T-helper 17 cell (primary cell): ENCODE measurements around the gene KRTAP25-1. TPM values are rescaled to one million over a fixed set of nuclear protein-coding genes. Genes with fewer than 3 reads are reported as not detected.

Source experiments
- ATAC-seq: fragments of 150-1000 bp; cut with Tn5 transposase; 2 replicates; pipeline ENCODE4 v1.10.0; 2021; ENCODE audit warnings: mild to moderate bottlenecking, moderate library complexity
- DNase-seq, 3 donors: peaks; one replicate each; pipeline versions ENCODE4 v3.0.0 to v3.0.0-alpha.2; 2020 to 2021
- H3K9me3 ChIP-seq: one replicate; pipeline ENCODE4 v1.7.0; 2013; ENCODE audit warnings: low read length, mild to moderate bottlenecking; ENCODE audit not compliant: control insufficient read depth, poor library complexity, severe bottlenecking
- H3K27ac Mint-ChIP-seq: one replicate; pipeline ENCODE4 v1.8.0; 2022; ENCODE audit warnings: mild to moderate bottlenecking, moderate library complexity, mixed read lengths
- H3K27me3 Mint-ChIP-seq: one replicate; pipeline ENCODE4 v1.8.0; 2022; ENCODE audit warnings: mixed read lengths
- H3K36me3 Mint-ChIP-seq: one replicate; pipeline ENCODE4 v1.8.0; 2022; ENCODE audit warnings: low read depth, mixed read lengths
- H3K4me1 Mint-ChIP-seq: one replicate; pipeline ENCODE4 v1.8.0; 2022; ENCODE audit warnings: mild to moderate bottlenecking, mixed read lengths
- H3K4me3 Mint-ChIP-seq: one replicate; pipeline ENCODE4 v1.8.0; 2022; ENCODE audit warnings: mild to moderate bottlenecking, moderate library complexity, mixed read lengths
- total RNA-seq, 4 donors: library from RNA in 2 of 4; stranded (reverse) in 2 of 4; gene quantifications; one replicate each; pipeline ENCODE4 v1.2.3 and lab custom pipeline; 2022 to 2026

KRTAP25-1 gene
- total RNA-seq, 2 donors from 2014 or later = not detected

GRCh38 chr21:30271611-30272010 is 17.7 kb downstream of the KRTAP25-1 start:
- DNase-seq (no peak), ATAC-seq (no peak)
- Mint-ChIP-seq H3K36me3 (no peaks in the 10 kb centered on the region), H3K27me3 (no peaks in the 10 kb centered on the region), H3K4me1 (no peaks in the 10 kb centered on the region), H3K27ac (no peak overlapping the region), H3K4me3 (no peak overlapping the region)
- H3K9me3 ChIP-seq = no peaks in the 10 kb centered on the region

- H3K4me1 Mint-ChIP-seq = no peaks in the 10 kb centered on the region
- H3K27me3 Mint-ChIP-seq = no peaks in the 10 kb centered on the region
- H3K27ac Mint-ChIP-seq = no peak overlapping the region
- H3K36me3 Mint-ChIP-seq = no peaks in the 10 kb centered on the region
- ATAC-seq = no peak
- no peak for DNase-seq
- no peaks in the 10 kb centered on the region for H3K9me3 ChIP-seq
- H3K4me3 Mint-ChIP-seq = no peak overlapping the region
These were observed 18.2 kb downstream of the KRTAP25-1 start for GRCh38 chr21:30271156-30271555.

GRCh38 chr21:30269803-30270530 is 19.3 kb downstream of the KRTAP25-1 start:
- H3K27me3 Mint-ChIP-seq = no peaks in the 10 kb centered on the region
- no peaks in the 10 kb centered on the region for H3K36me3 Mint-ChIP-seq
- ATAC-seq = no peak

DNA sequence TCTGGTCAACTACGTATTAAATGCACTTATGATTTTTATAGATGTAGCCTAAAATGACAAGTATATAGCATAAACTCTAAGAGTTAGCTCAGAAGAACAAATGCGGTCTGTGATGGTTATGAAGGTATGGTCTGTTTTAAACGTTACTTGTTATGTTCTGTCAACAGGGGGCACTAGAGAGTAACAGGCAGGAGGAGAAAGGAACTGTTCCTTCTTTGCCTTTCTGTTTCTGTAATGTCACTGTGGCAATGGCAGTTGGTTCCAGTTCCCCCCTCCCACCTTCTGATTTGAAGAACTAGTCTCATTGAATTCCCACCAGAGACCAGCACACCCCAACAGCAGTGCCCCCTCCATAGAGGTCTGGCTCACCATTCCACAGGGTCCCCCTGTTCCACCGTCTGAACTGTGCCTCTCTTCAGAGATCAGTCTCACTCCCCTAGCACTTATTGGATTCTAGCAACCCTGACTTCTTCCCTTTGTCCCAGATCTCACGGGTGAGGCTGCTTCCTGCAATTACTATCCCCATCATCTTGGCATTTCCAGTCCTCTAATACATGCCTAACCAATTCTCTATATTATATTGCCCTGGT is 20.6 kb downstream of the KRTAP25-1 start:
- no peaks in the 10 kb centered on the region for H3K9me3 ChIP-seq
- no peak for DNase-seq
- Mint-ChIP-seq H3K27ac (no peak overlapping the region), H3K4me3 (no peak overlapping the region), H3K36me3 (no peaks in the 10 kb centered on the region), H3K27me3 (no peaks in the 10 kb centered on the region), H3K4me1 (no peaks in the 10 kb centered on the region)
- no peak for ATAC-seq

More at GRCh38 chr21:30269803-30270530, 19.3 kb downstream of the KRTAP25-1 start:
- H3K4me1 Mint-ChIP-seq = no peaks in the 10 kb centered on the region
- H3K4me3 Mint-ChIP-seq = no peak overlapping the region
- no peak overlapping the region for H3K27ac Mint-ChIP-seq
- H3K9me3 ChIP-seq = no peaks in the 10 kb centered on the region
- no peak for DNase-seq

GRCh38 chr21:30257773-30258172 is 31.5 kb downstream of the KRTAP25-1 start:
- ATAC-seq (no peak), DNase-seq (no peak)
- Mint-ChIP-seq H3K27me3 (no peaks in the 10 kb centered on the region), H3K36me3 (no peaks in the 10 kb centered on the region), H3K4me3 (no peak overlapping the region), H3K27ac (no peak overlapping the region), H3K4me1 (no peaks in the 10 kb centered on the region)
- H3K9me3 ChIP-seq = no peaks in the 10 kb centered on the region

DNA sequence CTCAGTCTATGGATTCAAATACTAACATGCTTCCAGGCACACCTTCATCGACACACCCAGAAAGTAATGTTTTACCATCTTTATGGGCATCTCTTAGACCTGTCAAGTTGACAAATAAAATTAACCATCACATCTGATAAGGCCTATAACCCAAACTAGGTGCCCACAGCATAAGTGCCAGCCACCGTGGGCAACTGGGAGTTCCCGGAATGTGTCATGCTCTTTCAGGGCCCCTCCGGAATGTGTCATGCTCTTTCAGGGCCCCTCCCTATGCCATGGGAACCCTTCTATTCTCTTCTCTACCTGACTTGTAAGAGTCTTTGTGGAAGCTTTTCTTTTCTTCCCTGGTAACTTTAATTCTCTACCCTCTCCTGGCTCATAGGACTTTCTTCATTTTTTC is 33.2 kb downstream of the KRTAP25-1 start:
- no peak overlapping the region for H3K27ac Mint-ChIP-seq
- no peaks in the 10 kb centered on the region for H3K9me3 ChIP-seq
- no peak for DNase-seq
- no peak overlapping the region for H3K4me3 Mint-ChIP-seq
- H3K36me3 Mint-ChIP-seq = no peaks in the 10 kb centered on the region
- no peaks in the 10 kb centered on the region for H3K27me3 Mint-ChIP-seq
- H3K4me1 Mint-ChIP-seq = no peaks in the 10 kb centered on the region
- ATAC-seq = no peak

DNA sequence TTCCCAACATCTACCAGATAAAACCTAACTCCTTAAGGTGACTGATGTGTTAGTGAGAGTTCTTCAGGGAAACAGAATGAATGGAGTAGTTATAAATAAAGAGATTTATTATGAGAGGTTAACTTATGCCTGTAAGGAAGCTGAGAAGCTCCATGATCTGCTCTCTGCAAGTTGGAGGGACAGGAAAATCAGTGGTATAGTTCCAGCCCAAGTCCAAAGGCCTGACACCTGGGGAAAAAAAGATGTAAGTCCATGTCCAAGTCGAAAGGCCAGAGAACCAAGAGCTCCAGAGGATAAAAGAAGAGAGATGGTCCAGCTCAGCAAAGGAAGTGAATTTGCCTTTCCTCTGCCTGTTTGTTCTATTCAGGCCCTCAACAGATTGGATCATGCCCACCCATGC is 33.6 kb downstream of the KRTAP25-1 start:
- ATAC-seq = no peak
- Mint-ChIP-seq H3K4me1 (no peaks in the 10 kb centered on the region), H3K4me3 (no peak overlapping the region), H3K27ac (no peak overlapping the region), H3K36me3 (no peaks in the 10 kb centered on the region), H3K27me3 (no peaks in the 10 kb centered on the region)
- no peak for DNase-seq
- H3K9me3 ChIP-seq = no peaks in the 10 kb centered on the region

DNA sequence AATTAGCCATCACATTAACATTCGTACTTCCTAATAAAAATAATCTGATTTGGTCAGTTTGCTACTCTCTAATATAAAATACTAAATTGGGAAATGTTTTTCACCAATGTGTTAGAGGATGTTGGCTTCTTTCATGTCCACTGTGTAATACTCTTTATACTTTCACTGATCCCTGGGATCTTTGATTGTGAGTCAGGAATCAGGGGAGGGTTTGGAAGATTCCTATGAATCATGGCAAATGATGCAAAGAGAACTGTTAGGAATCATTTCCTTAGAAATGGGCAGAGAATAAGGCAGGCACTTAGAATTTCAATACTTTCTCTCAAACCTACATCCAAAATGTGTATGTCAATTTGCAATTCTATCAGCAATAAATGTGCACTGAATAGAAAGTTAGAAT is 37.5 kb downstream of the KRTAP25-1 start:
- DNase-seq (no peak), ATAC-seq (no peak)
- no peak overlapping the region for H3K27ac Mint-ChIP-seq
- H3K36me3 Mint-ChIP-seq = no peaks in the 10 kb centered on the region
- H3K9me3 ChIP-seq = no peaks in the 10 kb centered on the region
- H3K27me3 Mint-ChIP-seq = peaks cover 4% of the 10 kb centered on the region
- H3K4me1 Mint-ChIP-seq = no peaks in the 10 kb centered on the region
- no peak overlapping the region for H3K4me3 Mint-ChIP-seq

- Mint-ChIP-seq H3K4me3 (no peak overlapping the region), H3K27ac (no peak overlapping the region), H3K27me3 (peaks cover 4% of the 10 kb centered on the region), H3K4me1 (no peaks in the 10 kb centered on the region), H3K36me3 (no peaks in the 10 kb centered on the region)
- ATAC-seq = no peak
- no peak for DNase-seq
- H3K9me3 ChIP-seq = no peaks in the 10 kb centered on the region
These were observed 39.4 kb downstream of the KRTAP25-1 start for GRCh38 chr21:30249936-30250335.

DNA sequence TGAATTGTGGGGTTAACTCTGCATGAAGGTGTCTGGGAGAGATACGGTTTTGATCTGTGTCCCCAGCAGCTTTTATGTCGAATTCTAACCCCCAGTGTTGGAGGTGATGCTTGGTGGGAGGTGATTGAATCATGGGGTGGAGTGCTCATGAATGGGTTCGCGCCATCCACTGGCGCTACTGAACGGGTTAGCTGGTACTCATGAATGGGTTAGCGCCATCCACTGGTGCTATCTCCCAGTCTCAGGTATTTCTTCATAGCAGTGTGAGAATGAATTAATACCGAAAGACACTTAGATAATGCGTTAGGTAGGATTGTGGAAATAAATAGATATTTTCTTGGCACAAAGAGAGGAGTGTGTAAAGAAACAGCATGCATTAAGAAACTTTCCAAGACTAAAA is 40.5 kb downstream of the KRTAP25-1 start:
- Mint-ChIP-seq H3K36me3 (no peaks in the 10 kb centered on the region), H3K27ac (no peak overlapping the region), H3K27me3 (peaks cover 12% of the 10 kb centered on the region), H3K4me1 (no peaks in the 10 kb centered on the region), H3K4me3 (no peak overlapping the region)
- DNase-seq (no peak), ATAC-seq (no peak)
- H3K9me3 ChIP-seq = no peaks in the 10 kb centered on the region

DNA sequence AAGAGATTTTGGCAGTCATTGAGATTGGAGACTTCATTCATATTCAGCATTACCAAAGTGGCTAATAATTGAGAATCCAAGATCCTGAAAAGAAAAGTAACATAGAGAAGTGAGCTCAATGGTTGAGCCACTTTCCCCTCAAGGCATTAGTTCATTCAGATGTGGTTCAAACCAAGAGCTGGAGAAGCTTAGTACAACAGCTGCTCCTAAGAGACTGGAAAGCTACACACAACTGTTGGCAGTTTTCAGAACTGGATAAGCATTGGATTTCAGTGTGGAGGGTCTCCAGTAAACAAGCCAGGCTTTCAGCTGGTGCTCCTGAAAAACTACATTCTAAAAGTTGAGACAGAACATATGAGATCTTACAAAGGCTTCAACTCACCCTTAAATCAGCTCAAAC is 44.3 kb downstream of the KRTAP25-1 start:
- no peak for DNase-seq
- H3K9me3 ChIP-seq = no peaks in the 10 kb centered on the region
- ATAC-seq = no peak
- no peak overlapping the region for H3K4me3 Mint-ChIP-seq
- no peaks in the 10 kb centered on the region for H3K4me1 Mint-ChIP-seq
- H3K36me3 Mint-ChIP-seq = no peaks in the 10 kb centered on the region
- H3K27ac Mint-ChIP-seq = no peak overlapping the region
- peaks cover 22% of the 10 kb centered on the region for H3K27me3 Mint-ChIP-seq

GRCh38 chr21:30243691-30244090 is 45.6 kb downstream of the KRTAP25-1 start:
- Mint-ChIP-seq H3K4me1 (no peaks in the 10 kb centered on the region), H3K36me3 (no peaks in the 10 kb centered on the region), H3K27ac (no peak overlapping the region), H3K27me3 (peaks cover 19% of the 10 kb centered on the region), H3K4me3 (no peak overlapping the region)
- ATAC-seq = no peak
- no peak for DNase-seq
- no peaks in the 10 kb centered on the region for H3K9me3 ChIP-seq

DNA sequence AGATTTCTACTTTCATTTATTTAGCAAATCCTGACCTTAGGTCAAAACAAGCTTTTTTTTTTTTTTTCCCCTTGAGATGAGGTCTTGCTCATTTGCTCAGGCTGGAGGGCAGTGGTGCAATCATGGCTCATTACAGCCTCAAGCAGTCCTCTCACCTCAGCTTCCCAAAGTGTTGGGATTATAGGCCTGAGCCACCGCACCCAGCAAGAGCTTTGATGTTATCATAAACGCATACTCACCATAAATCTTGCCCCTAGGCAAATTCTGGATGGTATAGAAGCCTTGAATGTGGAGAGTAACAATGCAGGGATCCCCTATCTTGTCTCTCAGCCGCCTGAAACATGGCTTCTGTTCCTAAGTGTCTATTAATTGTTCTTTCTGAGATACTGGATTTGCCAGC is 48.7 kb downstream of the KRTAP25-1 start:
- H3K27me3 Mint-ChIP-seq = peaks cover 17% of the 10 kb centered on the region
- H3K4me1 Mint-ChIP-seq = no peaks in the 10 kb centered on the region
- DNase-seq (no peak), ATAC-seq (no peak)
- no peaks in the 10 kb centered on the region for H3K36me3 Mint-ChIP-seq
- H3K4me3 Mint-ChIP-seq = no peak overlapping the region
- H3K9me3 ChIP-seq = no peaks in the 10 kb centered on the region
- no peak overlapping the region for H3K27ac Mint-ChIP-seq
